SK-N-SH (cell line): ENCODE results near the gene ARAP2. TPM values are rescaled to one million over a fixed set of nuclear protein-coding genes. Genes with fewer than 3 reads are reported as not detected.

Experiments used
- CTCF ChIA-PET: fragments of 300-600, 350-600 bp; formaldehyde crosslinking; extraction: SDS; loops from one replicate; lab custom pipeline; 2021; lab: Yijun Ruan, JAX
- POLR2A ChIA-PET: fragments of 350-600 bp; sonication (Branson Sonifier 250); formaldehyde crosslinking; extraction: SDS; loops from one replicate; lab custom pipeline; 2020; ENCODE audit warnings: antibody characterized with exemption, inconsistent platforms; lab: Yijun Ruan, JAX
- DNase-seq: peaks from one replicate; pipeline ENCODE4 v3.0.0; 2012
- H2AFZ ChIP-seq: fragments of 200-600 bp; sonication (generic); 2 replicates; pipeline ENCODE4 v1.8.1; 2016; ENCODE audit warnings: antibody characterized with exemption, mild to moderate bottlenecking, low read depth
- H3F3A ChIP-seq: fragments of 200-600 bp; sonication (generic); replicated peaks from 2 replicates; pipeline ENCODE3; 2016; ENCODE audit warnings: antibody characterized with exemption, mild to moderate bottlenecking; ENCODE audit not compliant: insufficient read depth
- H3K27ac ChIP-seq, 2 experiments: fragments of 200-500 bp in 1 of 2; fragments of 200-600 bp in 1 of 2; sonication (Bioruptor generic) in 1 of 2; sonication (generic), shearing (Covaris generic) in 1 of 2; 2 replicates each; pipeline versions ENCODE4 v1.5.1 to v1.6.1; 2014 to 2016; ENCODE audit warnings: low read depth in 2 of 2, inconsistent platforms in 1 of 2, low read length in 1 of 2, mild to moderate bottlenecking in 1 of 2, mixed read lengths in 1 of 2
- H3K27me3 ChIP-seq: fragments of 200-600 bp; sonication (generic), shearing (Covaris generic); 2 replicates; pipeline ENCODE4 v1.6.1; 2016; ENCODE audit warnings: mixed run types; ENCODE audit not compliant: insufficient read depth
- H3K36me3 ChIP-seq, 2 experiments: fragments of 200-500 bp in 1 of 2; fragments of 200-600 bp in 1 of 2; sonication (Bioruptor generic) in 1 of 2; sonication (generic) in 1 of 2; replicated peaks in 1 of 2; 2 replicates each; pipeline versions ENCODE3 to v1.5.1; 2014 to 2016; ENCODE audit warnings: low read length in 1 of 2, mild to moderate bottlenecking in 1 of 2; ENCODE audit not compliant: insufficient read depth in 2 of 2, control insufficient read depth in 1 of 2
- H3K4me1 ChIP-seq, 2 experiments: fragments of 200-500 bp in 1 of 2; fragments of 200-600 bp in 1 of 2; sonication (Bioruptor generic) in 1 of 2; sonication (generic), shearing (Covaris generic) in 1 of 2; 2 replicates each; pipeline versions ENCODE4 v1.5.1 to v1.6.1; 2014 to 2016; ENCODE audit warnings: low read depth in 1 of 2, low read length in 1 of 2, mixed run types in 1 of 2; ENCODE audit not compliant: insufficient read depth in 2 of 2, control insufficient read depth in 1 of 2
- H3K4me2 ChIP-seq: fragments of 200-600 bp; sonication (generic), shearing (Covaris generic); 2 replicates; pipeline ENCODE4 v1.6.1; 2017; ENCODE audit warnings: mixed run types
- H3K4me3 ChIP-seq, 2 experiments: fragments of 200-500 bp in 1 of 2; fragments of 200-600 bp in 1 of 2; sonication (Bioruptor generic) in 1 of 2; sonication (generic), shearing (Covaris generic) in 1 of 2; 2 replicates each; pipeline versions ENCODE4 v1.5.1 to v1.8.1; 2014 to 2016; ENCODE audit warnings: low read depth in 2 of 2, inconsistent platforms in 1 of 2, low read length in 1 of 2, mild to moderate bottlenecking in 1 of 2, mixed read lengths in 1 of 2, moderate library complexity in 1 of 2
- H3K79me2 ChIP-seq: fragments of 200-600 bp; sonication (generic); 2 replicates; pipeline ENCODE4 v1.8.1; 2017; ENCODE audit warnings: mild to moderate bottlenecking; ENCODE audit not compliant: insufficient read depth
- H3K9ac ChIP-seq: fragments of 200-600 bp; sonication (generic); 2 replicates; pipeline ENCODE4 v1.6.1; 2017; ENCODE audit warnings: mixed run types
- H3K9me2 ChIP-seq: fragments of 200-600 bp; sonication (generic); 2 replicates; pipeline ENCODE4 v1.6.1; 2017; ENCODE audit warnings: mixed run types
- H3K9me3 ChIP-seq: fragments of 200-600 bp; sonication (generic); 2 replicates; pipeline ENCODE4 v1.6.1; 2017; ENCODE audit warnings: mixed run types, mild to moderate bottlenecking, moderate library complexity
- H4K20me1 ChIP-seq: fragments of 200-600 bp; sonication (generic); 2 replicates; pipeline ENCODE4 v1.6.1; 2017; ENCODE audit warnings: mild to moderate bottlenecking, mixed run types; ENCODE audit not compliant: insufficient read depth
- POLR2AphosphoS5 ChIP-seq: IDR thresholded peaks from 2 replicates; pipeline ENCODE4 v1.6.1; 2012; ENCODE audit warnings: low read depth, low read length
- RAD21 ChIP-seq: IDR thresholded peaks from 2 replicates; pipeline ENCODE4 v1.6.1; 2012; ENCODE audit warnings: mild to moderate bottlenecking, low read length
- RCOR1 ChIP-seq: fragments of 150-350 bp; IDR thresholded peaks from 2 replicates; pipeline ENCODE4 v1.6.1; 2017; ENCODE audit warnings: antibody characterized with exemption, low read length
- TCF12 ChIP-seq: IDR thresholded peaks from 2 replicates; pipeline ENCODE4 v1.4.0; 2012
- WGBS: methylation state at CpG from one replicate; pipeline ENCODE4 v1.1.6; 2017; ENCODE audit warnings: low lambda C conversion rate; 5-methylcytosine and 5-hydroxymethylcytosine counted together
- polyA plus RNA-seq, 3 experiments: library from polyadenylated mRNA; depleted of rRNA; stranded (reverse); fragments of >200 nt; gene quantifications; 2 replicates each; pipeline ENCODE4 v1.2.3, GENCODE V29; 2012
- TF ChIP-seq, protein P1 (sequence below): IDR thresholded peaks from 2 replicates; pipeline ENCODE4 v1.6.1; 2012; ENCODE audit warnings: mild to moderate bottlenecking, low read depth, low read length, moderate library complexity
- TF ChIP-seq, protein P2 (sequence below): IDR thresholded peaks from 2 replicates; pipeline ENCODE4 v1.4.0; 2012; ENCODE audit warnings: low read depth, borderline replicate concordance

ARAP2 gene
- polyA plus RNA-seq, 1 of the 3 experiments (the other 2 are of a cell fraction) = not detected

DNA sequence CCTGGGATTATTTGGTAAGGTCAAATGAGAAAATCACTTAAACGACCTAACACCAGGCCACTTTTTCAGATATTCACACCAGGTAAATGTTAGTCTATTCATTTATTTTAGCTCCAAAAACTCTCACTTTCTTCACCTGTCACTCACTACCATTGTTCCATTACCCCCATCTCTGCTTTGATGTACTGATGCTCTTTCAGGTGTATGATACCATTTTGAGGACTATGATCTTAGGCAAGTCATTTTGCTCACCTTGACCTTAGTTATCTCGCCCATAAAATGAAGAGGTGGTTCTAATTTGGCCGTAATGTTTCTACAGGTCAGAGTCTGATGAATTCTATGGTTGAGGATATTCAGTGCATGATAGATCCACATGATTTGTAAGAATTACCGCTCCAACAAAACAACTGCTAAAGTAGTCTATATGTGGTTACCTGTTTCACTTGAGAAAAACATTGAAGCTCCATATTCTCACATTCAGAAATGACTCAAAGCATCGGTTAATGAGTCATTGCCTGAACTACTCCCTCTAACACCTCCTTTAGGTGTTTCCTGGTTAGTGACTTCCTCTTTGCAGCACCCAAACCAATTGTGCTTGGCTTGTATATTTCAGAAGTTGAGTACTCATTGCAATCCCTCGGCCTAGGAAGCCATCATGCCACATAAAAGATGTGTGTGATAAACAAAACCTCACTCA lies 41.6 kb upstream of the ARAP2 start:
- ChIA-PET POLR2A (no interaction called here), CTCF (no interaction called here)
- Histone ChIP-seq H3K9me2 (no peaks in the 10 kb centered on the region), H4K20me1 (no peaks in the 10 kb centered on the region), H3K4me1 (no peaks in the 10 kb centered on the region), H3K79me2 (no peaks in the 10 kb centered on the region), H3K4me2 (no peak overlapping the region), H3K9ac (no peak overlapping the region), H3K9me3 (no peaks in the 10 kb centered on the region), H3K4me3 (no peak overlapping the region), H3K27me3 (no peaks in the 10 kb centered on the region), H2AFZ (no peak overlapping the region), H3K27ac (no peak overlapping the region), H3K36me3 (no peaks in the 10 kb centered on the region), H3F3A (no peaks in the 10 kb centered on the region)
- 8% methylated on average over 6 of the region's 6 CpGs for WGBS
- DNase-seq = no peak
- TF ChIP-seq, protein P1, sequence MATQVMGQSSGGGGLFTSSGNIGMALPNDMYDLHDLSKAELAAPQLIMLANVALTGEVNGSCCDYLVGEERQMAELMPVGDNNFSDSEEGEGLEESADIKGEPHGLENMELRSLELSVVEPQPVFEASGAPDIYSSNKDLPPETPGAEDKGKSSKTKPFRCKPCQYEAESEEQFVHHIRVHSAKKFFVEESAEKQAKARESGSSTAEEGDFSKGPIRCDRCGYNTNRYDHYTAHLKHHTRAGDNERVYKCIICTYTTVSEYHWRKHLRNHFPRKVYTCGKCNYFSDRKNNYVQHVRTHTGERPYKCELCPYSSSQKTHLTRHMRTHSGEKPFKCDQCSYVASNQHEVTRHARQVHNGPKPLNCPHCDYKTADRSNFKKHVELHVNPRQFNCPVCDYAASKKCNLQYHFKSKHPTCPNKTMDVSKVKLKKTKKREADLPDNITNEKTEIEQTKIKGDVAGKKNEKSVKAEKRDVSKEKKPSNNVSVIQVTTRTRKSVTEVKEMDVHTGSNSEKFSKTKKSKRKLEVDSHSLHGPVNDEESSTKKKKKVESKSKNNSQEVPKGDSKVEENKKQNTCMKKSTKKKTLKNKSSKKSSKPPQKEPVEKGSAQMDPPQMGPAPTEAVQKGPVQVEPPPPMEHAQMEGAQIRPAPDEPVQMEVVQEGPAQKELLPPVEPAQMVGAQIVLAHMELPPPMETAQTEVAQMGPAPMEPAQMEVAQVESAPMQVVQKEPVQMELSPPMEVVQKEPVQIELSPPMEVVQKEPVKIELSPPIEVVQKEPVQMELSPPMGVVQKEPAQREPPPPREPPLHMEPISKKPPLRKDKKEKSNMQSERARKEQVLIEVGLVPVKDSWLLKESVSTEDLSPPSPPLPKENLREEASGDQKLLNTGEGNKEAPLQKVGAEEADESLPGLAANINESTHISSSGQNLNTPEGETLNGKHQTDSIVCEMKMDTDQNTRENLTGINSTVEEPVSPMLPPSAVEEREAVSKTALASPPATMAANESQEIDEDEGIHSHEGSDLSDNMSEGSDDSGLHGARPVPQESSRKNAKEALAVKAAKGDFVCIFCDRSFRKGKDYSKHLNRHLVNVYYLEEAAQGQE = no peak
- TF ChIP-seq POLR2AphosphoS5 = no peak
- TF ChIP-seq RCOR1 = no peak
- TF ChIP-seq, protein P2, sequence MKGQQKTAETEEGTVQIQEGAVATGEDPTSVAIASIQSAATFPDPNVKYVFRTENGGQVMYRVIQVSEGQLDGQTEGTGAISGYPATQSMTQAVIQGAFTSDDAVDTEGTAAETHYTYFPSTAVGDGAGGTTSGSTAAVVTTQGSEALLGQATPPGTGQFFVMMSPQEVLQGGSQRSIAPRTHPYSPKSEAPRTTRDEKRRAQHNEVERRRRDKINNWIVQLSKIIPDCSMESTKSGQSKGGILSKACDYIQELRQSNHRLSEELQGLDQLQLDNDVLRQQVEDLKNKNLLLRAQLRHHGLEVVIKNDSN = no peak
- TF ChIP-seq TCF12 = no peak

DNA sequence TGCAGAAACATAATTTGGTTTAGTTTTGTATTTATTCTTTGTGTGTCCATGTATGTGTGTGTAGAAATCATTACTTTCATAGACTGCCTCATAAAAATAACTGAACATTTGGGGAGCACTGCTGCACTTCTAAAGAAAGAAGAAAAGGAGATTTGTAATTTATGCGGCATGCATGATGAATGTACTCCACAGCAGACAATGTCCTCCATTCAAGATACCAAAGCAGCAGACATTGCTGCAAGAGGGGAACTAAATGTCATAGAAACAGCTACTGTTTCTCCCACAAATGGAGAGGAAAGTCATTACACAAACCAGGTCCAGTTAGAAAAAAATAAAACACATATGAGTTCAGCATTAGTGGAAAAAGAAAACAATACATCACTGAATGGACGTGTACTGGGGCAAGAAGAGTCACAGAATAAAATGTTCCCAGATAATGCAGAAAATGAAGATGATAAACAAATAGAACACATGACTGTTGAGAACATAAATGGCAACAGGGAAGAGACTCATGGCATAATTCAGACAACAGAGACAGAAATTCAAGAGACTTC lies 39.7 kb upstream of the ARAP2 start:
- H3K9me2 ChIP-seq = no peaks in the 10 kb centered on the region

More for the DNA sequence above, 39.7 kb upstream of the ARAP2 start:
- DNase-seq = no peak
- no peak overlapping the region for H3K4me3 ChIP-seq
- CTCF ChIA-PET = no interaction called here
- no peaks in the 10 kb centered on the region for H3F3A ChIP-seq
- no peaks in the 10 kb centered on the region for H3K36me3 ChIP-seq
- no peaks in the 10 kb centered on the region for H3K4me1 ChIP-seq
- H3K79me2 ChIP-seq = no peaks in the 10 kb centered on the region
- WGBS = 4% methylated on average over 2 of the region's 2 CpGs
- no peak overlapping the region for H2AFZ ChIP-seq
- H3K4me2 ChIP-seq = no peak overlapping the region
- no peaks in the 10 kb centered on the region for H3K27me3 ChIP-seq
- POLR2A ChIA-PET = no interaction called here
- no peak overlapping the region for H3K9ac ChIP-seq
- H4K20me1 ChIP-seq = no peaks in the 10 kb centered on the region
- no peak for TF ChIP-seq RAD21
- H3K27ac ChIP-seq = no peak overlapping the region
- no peaks in the 10 kb centered on the region for H3K9me3 ChIP-seq
